NCI-H2107 (cell line): Measurements from ENCODE around the gene TAB2.

Source experiments
- DNase-seq: peaks from one replicate; lab custom pipeline; 2025; lab: John Stamatoyannopoulos, UW

Gene TAB2

GRCh38 chr6:149419696-149420404, 102.3 kb downstream of the TAB2 start:
- no peak for DNase-seq

- DNase-seq = no peak
Observed at GRCh38 chr6:149421132-149421531, 103.6 kb downstream of the TAB2 start.

GRCh38 chr6:149422581-149422980, 105.1 kb downstream of the TAB2 start:
- DNase-seq = no peak

- no peak for DNase-seq
Observed at GRCh38 chr6:149423964-149424440, 106.5 kb downstream of the TAB2 start.

- no peak for DNase-seq
Observed at GRCh38 chr6:149425224-149425623, 107.7 kb downstream of the TAB2 start.

- DNase-seq = no peak
Observed at GRCh38 chr6:149425754-149426153, 108.2 kb downstream of the TAB2 start.

GRCh38 chr6:149428606-149429005, 111.1 kb downstream of the TAB2 start:
- no peak for DNase-seq

- no peak for DNase-seq
Observed at GRCh38 chr6:149429427-149430360, 112.2 kb downstream of the TAB2 start.

GRCh38 chr6:149431905-149432775, 114.6 kb downstream of the TAB2 start:
- DNase-seq = peak; percentile 69

- DNase-seq = no peak
Observed at GRCh38 chr6:149433405-149433804, 115.9 kb downstream of the TAB2 start.

- no peak for DNase-seq
Observed at GRCh38 chr6:149433881-149434280, 116.4 kb downstream of the TAB2 start.

- DNase-seq = no peak
Observed at GRCh38 chr6:149435919-149436586, 118.5 kb downstream of the TAB2 start.

- no peak for DNase-seq
Observed at GRCh38 chr6:149436647-149437046, 119.1 kb downstream of the TAB2 start.

GRCh38 chr6:149437212-149437611, 119.7 kb downstream of the TAB2 start:
- no peak for DNase-seq

GRCh38 chr6:149438855-149439254, 121.3 kb downstream of the TAB2 start:
- DNase-seq = no peak

GRCh38 chr6:149439626-149440025, 122.1 kb downstream of the TAB2 start:
- DNase-seq = no peak

- DNase-seq = no peak
Observed at GRCh38 chr6:149440735-149441671, 123.5 kb downstream of the TAB2 start.

GRCh38 chr6:149441740-149442139, 124.2 kb downstream of the TAB2 start:
- no peak for DNase-seq

GRCh38 chr6:149443411-149444181, 126.1 kb downstream of the TAB2 start:
- DNase-seq = no peak
